HepG2 (cell line): ENCODE results near the gene ZIM2. TPM values are rescaled to one million over a fixed set of nuclear protein-coding genes. Genes with fewer than 3 reads are reported as not detected.

Experiments
- ATAC-seq: fragments of 200-7000 bp; cut with Tn5 transposase; 3 replicates; pipeline ENCODE4 v1.9.1; 2020; ENCODE audit warnings: mild to moderate bottlenecking, moderate library complexity
- BruUV-seq: library from RNA; stranded (reverse); fragments of 400-500 nt; replicated peaks from 2 replicates; lab custom pipeline; 2021; lab: Mats Ljungman, UMichigan
- CTCF ChIA-PET: fragments of 300-600 bp; formaldehyde crosslinking; extraction: SDS; loops from one replicate; lab custom pipeline; 2021; ENCODE audit warnings: low total read pairs, inconsistent platforms, low intra/inter-chr PET ratio; lab: Yijun Ruan, JAX
- POLR2A ChIA-PET: fragments of 350-600 bp; sonication (Branson Sonifier 250); formaldehyde crosslinking; loops from one replicate; lab custom pipeline; 2020; ENCODE audit warnings: antibody characterized with exemption, inconsistent platforms; lab: Yijun Ruan, JAX
- DNase-seq: peaks from one replicate; pipeline ENCODE4 v3.0.0-alpha.2; 2015; ENCODE audit warnings: low spot score
- FAIRE-seq: peaks from 3 replicates; lab custom pipeline; 2011; peaks lifted over from hg19 to GRCh38; lab: Jason Lieb, UNC
- H2AFZ ChIP-seq: one replicate; pipeline ENCODE4 v1.6.1; 2011; ENCODE audit warnings: low read length, inconsistent platforms
- H3K27ac ChIP-seq: fragments of 300-600 bp; 3 replicates; pipeline ENCODE4 v1.8.0; 2011; ENCODE audit warnings: mixed run types, mild to moderate bottlenecking, mixed read lengths, low read length, inconsistent platforms; ENCODE audit not compliant: insufficient read depth; ENCODE audit errors: extremely low read length
- H3K27me3 ChIP-seq, 2 experiments: fragments of 200-600 bp in 1 of 2; 2 replicates in 1 of 2; 3 replicates in 1 of 2; pipeline versions ENCODE4 v1.6.0 to v1.8.0; 2011; ENCODE audit warnings: low read length in 2 of 2, mild to moderate bottlenecking in 2 of 2, moderate library complexity in 2 of 2, inconsistent platforms in 1 of 2; ENCODE audit not compliant: insufficient read depth in 2 of 2, control insufficient read depth in 1 of 2
- H3K36me3 ChIP-seq, 2 experiments: fragments of 200-600 bp in 1 of 2; replicated peaks in 1 of 2; 2 replicates in 1 of 2; 3 replicates in 1 of 2; pipeline versions ENCODE4 v1.5.1 to v1.8.0; 2011; ENCODE audit warnings: low read length in 2 of 2, inconsistent platforms in 1 of 2; ENCODE audit not compliant: insufficient read depth in 2 of 2, control insufficient read depth in 1 of 2
- H3K4me1 ChIP-seq: 2 replicates; pipeline ENCODE4 v1.5.1; 2012; ENCODE audit warnings: low read length, inconsistent platforms; ENCODE audit not compliant: insufficient read depth
- H3K4me2 ChIP-seq: 2 replicates; pipeline ENCODE4 v1.6.0; 2011; ENCODE audit warnings: low read depth, low read length, inconsistent platforms
- H3K4me3 ChIP-seq, 3 experiments: fragments of 200-600 bp in 1 of 3; sonication (generic), shearing (Covaris generic) in 1 of 3; replicated peaks in 1 of 3; 2 replicates each; pipeline ENCODE4 v1.5.1; 2011 to 2016; ENCODE audit warnings: low read length in 3 of 3, inconsistent platforms in 2 of 3, low read depth in 2 of 3, mild to moderate bottlenecking in 2 of 3, control low read depth in 1 of 3, mixed read lengths in 1 of 3; ENCODE audit not compliant: insufficient read depth in 1 of 3
- H3K79me2 ChIP-seq: one replicate; pipeline ENCODE4 v1.6.1; 2011; ENCODE audit warnings: low read length, inconsistent platforms; ENCODE audit not compliant: insufficient read depth
- H3K9ac ChIP-seq: 2 replicates; pipeline ENCODE4 v1.6.0; 2011; ENCODE audit warnings: mild to moderate bottlenecking, low read depth, low read length, inconsistent platforms; ENCODE audit not compliant: insufficient read depth
- H3K9me3 ChIP-seq: 2 replicates; pipeline ENCODE4 v1.5.1; 2012; ENCODE audit warnings: mild to moderate bottlenecking, low read length
- H4K20me1 ChIP-seq: 2 replicates; pipeline ENCODE4 v1.6.0; 2011; ENCODE audit warnings: inconsistent platforms, mild to moderate bottlenecking, low read length, moderate library complexity; ENCODE audit not compliant: insufficient read depth
- ARID4A ChIP-seq: sonication (generic); formaldehyde crosslinking; IDR thresholded peaks from 2 replicates; pipeline ENCODE4 v1.5.0; 2020; ENCODE audit warnings: mild to moderate bottlenecking, missing genetic modification reagents, borderline replicate concordance
- ARNTL ChIP-seq: sonication (generic); formaldehyde crosslinking; IDR thresholded peaks from 2 replicates; pipeline ENCODE4 v1.4.0; 2020; ENCODE audit warnings: mild to moderate bottlenecking, missing genetic modification reagents
- CCDC6 ChIP-seq: sonication (generic); formaldehyde crosslinking; IDR thresholded peaks from 2 replicates; pipeline ENCODE4 v1.8.1; 2022; ENCODE audit warnings: mild to moderate bottlenecking, missing genetic modification reagents, moderate library complexity
- DNMT1 ChIP-seq: sonication (generic); formaldehyde crosslinking; IDR thresholded peaks from 2 replicates; pipeline ENCODE4 v1.5.1; 2020; ENCODE audit warnings: mild to moderate bottlenecking, missing genetic modification reagents
- EEA1 ChIP-seq: sonication (generic); formaldehyde crosslinking; IDR thresholded peaks from 2 replicates; pipeline ENCODE4 v1.5.1; 2020; ENCODE audit warnings: mild to moderate bottlenecking, missing genetic modification reagents, borderline replicate concordance
- KAT7 ChIP-seq: IDR thresholded peaks from 2 replicates; pipeline ENCODE4 v1.6.1; 2018; ENCODE audit warnings: borderline replicate concordance, missing compliant biosample characterization
- MAX ChIP-seq: IDR thresholded peaks from 2 replicates; pipeline ENCODE4 v1.6.1; 2012; ENCODE audit warnings: inconsistent platforms
- NONO ChIP-seq, 2 experiments: fragments of 450-650 bp in 1 of 2; sonication (generic) in 1 of 2; formaldehyde crosslinking in 1 of 2; IDR thresholded peaks in 1 of 2; conservative IDR thresholded peaks in 1 of 2; 2 replicates each; pipeline versions ENCODE4 v1.6.1 to v1.8.0; 2017 to 2022; ENCODE audit warnings: mild to moderate bottlenecking in 1 of 2, missing genetic modification reagents in 1 of 2, moderate library complexity in 1 of 2
- SRSF4 ChIP-seq: fragments of 200-400 bp; formaldehyde crosslinking; IDR thresholded peaks from one replicate; pipeline ENCODE4 v1.6.1; 2018; ENCODE audit warnings: mild to moderate bottlenecking, low read depth, low read length, moderate library complexity; ENCODE audit not compliant: poor library complexity, severe bottlenecking
- ZHX1 ChIP-seq: sonication (generic); formaldehyde crosslinking; IDR thresholded peaks from 2 replicates; pipeline ENCODE4 v1.8.1; 2022; ENCODE audit warnings: low read depth, mild to moderate bottlenecking, missing genetic modification reagents
- ZNF543 ChIP-seq: sonication (generic); formaldehyde crosslinking; IDR thresholded peaks from 2 replicates; pipeline ENCODE4 v1.4.0; 2020; ENCODE audit warnings: mild to moderate bottlenecking, missing genetic modification reagents
- ZNF749 ChIP-seq: sonication (generic); formaldehyde crosslinking; IDR thresholded peaks from 2 replicates; pipeline ENCODE4 v1.8.0; 2022; ENCODE audit warnings: mild to moderate bottlenecking, missing genetic modification reagents, moderate library complexity, borderline replicate concordance
- ZNF781 ChIP-seq: sonication (generic); formaldehyde crosslinking; IDR thresholded peaks from 2 replicates; pipeline ENCODE4 v1.5.1; 2020; ENCODE audit warnings: borderline replicate concordance, mild to moderate bottlenecking, missing genetic modification reagents; ENCODE audit errors: not compliant biosample characterization
- WGBS: methylation state at CpG from one replicate; pipeline ENCODE4 v1.1.6; 2017; ENCODE audit warnings: low lambda C conversion rate; 5-methylcytosine and 5-hydroxymethylcytosine counted together
- in situ Hi-C: cut with HindIII; loops from 2 replicates; pipeline ENCODE4 v1.10.0; 2017; ENCODE audit warnings: low pct_unique_long_range_greater_than_20kb; ENCODE audit not compliant: extremely low pct_ligation_motif_present
- intact Hi-C: fragments of 100-400 bp; cut with micrococcal nuclease; formaldehyde crosslinking; loops from one replicate; pipeline ENCODE4 v1.10.0; 2022; ENCODE audit not compliant: unreplicated experiment
- polyA plus RNA-seq, 8 experiments: library from polyadenylated mRNA; depleted of rRNA in 3 of 8; stranded (reverse) in 7 of 8; unstranded in 1 of 8; fragments of >200 nt; fragmentation: Illumina TruSeq in 4 of 8; extraction: Trizol in 4 of 8; gene quantifications; 2 replicates each; pipeline versions ENCODE4 v1.2.1 to v1.2.3, GENCODE V29; 2011 to 2016; ENCODE audit warnings: low read depth in 4 of 8, missing spikeins in 1 of 8, mixed read lengths in 1 of 8; ENCODE audit not compliant: insufficient read depth in 1 of 8
- total RNA-seq, 5 experiments: library from RNA; depleted of rRNA; stranded (reverse); fragments of >200 nt; fragmentation: Illumina TruSeq; extraction: Trizol; gene quantifications; 2 replicates each; pipeline ENCODE4 v1.2.3, GENCODE V29; 2016; ENCODE audit warnings: low read depth in 1 of 5

ZIM2 gene
- total and polyA plus RNA-seq, 2 of the 13 experiments (the other 11 are each of a cell fraction or from before 2014, with no cell fraction given) = 7.2 to 10.3 TPM

- H3K4me1 ChIP-seq = peaks cover 49% of the 10 kb centered on the region
- CTCF ChIA-PET = no interaction called here
- no TSS peak for BruUV-seq
- H3K79me2 ChIP-seq = peaks cover 92% of the 10 kb centered on the region
- H3K9me3 ChIP-seq = no peaks in the 10 kb centered on the region
- in situ Hi-C loops = loop anchor here (10.0 kb wide), 1 partner anchor 225 kb away; no protein-coding TSS in a partner anchor
- ATAC-seq = peak; percentile 57
- peak overlapping the region; percentile 90 for H3K27ac ChIP-seq
- H3K4me2 ChIP-seq = peak overlapping the region; percentile 38
- H3K9ac ChIP-seq = peak overlapping the region; percentile 93
- no peak overlapping the region for H2AFZ ChIP-seq
- intact Hi-C loops = loop anchor here (1.0 kb wide), 4 partner anchors 78 to 256 kb away; no protein-coding TSS in a partner anchor
- DNase-seq = peak; percentile 95
- no peak for FAIRE-seq
- H3K27me3 ChIP-seq = no peaks in the 10 kb centered on the region
- POLR2A ChIA-PET = interaction anchor here (0.6 to 5.1 kb wide), 21 partner anchors 21 to 595 kb away, joined by 3 to 52 read pairs (median 4); no protein-coding TSS in a partner anchor
- peaks cover 50% of the 10 kb centered on the region for H4K20me1 ChIP-seq
- 63% methylated on average over 11 of the region's 48 CpGs for WGBS
- peak overlapping the region; percentile 55 to 96 (median 84) for H3K4me3 ChIP-seq
- H3K36me3 ChIP-seq = peaks cover 1 to 17% of the 10 kb centered on the region in 2 experiments; a peak in 3 of 5 replicates
- 0 out of 2 replicates have a peak, but pooled peaks have one; percentile 17 for TF ChIP-seq CCDC6
- TF ChIP-seq ZNF749 (CRISPR knock-in tag) = no peak
- 0 out of 2 replicates have a peak, but pooled peaks have one; percentile 37 for TF ChIP-seq EEA1 (CRISPR knock-in tag)
- 0 out of 2 replicates have a peak, but pooled peaks have one; percentile 27 for TF ChIP-seq KAT7 (CRISPR knock-in tag)
- TF ChIP-seq ZNF543 (CRISPR knock-in tag) = peak; percentile 78; the same call in 1 of the 2 replicates
- TF ChIP-seq MAX = 0 out of 2 replicates have a peak, but pooled peaks have one; percentile 20
- TF ChIP-seq ARID4A (CRISPR knock-in tag) = peak; percentile 5; the same call in 1 of the 2 replicates
- TF ChIP-seq ZHX1 (CRISPR knock-in tag) = 0 out of 2 replicates have a peak, but pooled peaks have one; percentile 16
- peak; percentile 67 for TF ChIP-seq SRSF4
- 0 out of 2 replicates have a peak, but pooled peaks have one; percentile 31 for TF ChIP-seq ARNTL (CRISPR knock-in tag)
- 0 out of 2 replicates have a peak, but pooled peaks have one; percentile 44 for TF ChIP-seq DNMT1 (CRISPR knock-in tag)
- TF ChIP-seq ZNF781 = no peak
- TF ChIP-seq NONO (IDR thresholded peaks at IDR 0.05) = no peak
- 0 out of 2 replicates have a peak, but pooled peaks have one; percentile 0 for TF ChIP-seq NONO (CRISPR knock-in tag; conservative IDR thresholded peaks at IDR 0.05)
Measured at GRCh38 chr19:56839652-56840450, 675 bp downstream of the ZIM2 start.
